Measurements from ENCODE around the gene MIPOL1. TPM values are rescaled to one million over a fixed set of nuclear protein-coding genes. Genes with fewer than 3 reads are reported as not detected.

Gene MIPOL1
- total and polyA plus RNA-seq, 2 donors (not counting 3 experiments of a cell fraction or from before 2014, with no cell fraction given): 3.4 to 33.5 TPM

- no peak for DNase-seq (ENCODE audit: low read depth, low spot score)
- no TSS peak for BruUV-seq (replicated peaks)
- no peaks in the 10 kb centered on the region for H4K20me1 ChIP-seq (replicated peaks; ENCODE audit: control insufficient read depth, extremely low read depth, insufficient read depth, low read length)
- H3K4me1 ChIP-seq (ENCODE audit: control insufficient read depth, extremely low read depth, insufficient read depth, low read length): peaks cover 4% of the 10 kb centered on the region
- ChIA-PET POLR2A (no interaction called here), CTCF (no interaction called here)
- no peak overlapping the region for H3K4me3 ChIP-seq (replicated peaks in 1 of 3; ENCODE audit: insufficient read depth in 1 of 3, low read depth in 1 of 3, low read length in 3 of 3)
- no peaks in the 10 kb centered on the region for H3K9me1 ChIP-seq (replicated peaks; ENCODE audit: control insufficient read depth, extremely low read depth, insufficient read depth, low read length)
- H2AFZ ChIP-seq (ENCODE audit: low read depth, low read length): no peak overlapping the region
- TF ChIP-seq EZH2 (IDR thresholded peaks at IDR 0.05; ENCODE audit: borderline replicate concordance, low read depth, low read length, severe bottlenecking) (no peak), GATA2 (IDR thresholded peaks at IDR 0.05; ENCODE audit: insufficient read depth, insufficient read length, low read depth, low read length) (no peak), FOS (IDR thresholded peaks at IDR 0.05; ENCODE audit: borderline replicate concordance, insufficient read depth, low read length) (no peak), POLR2AphosphoS5 (IDR thresholded peaks at IDR 0.05; ENCODE audit: insufficient read depth, low read depth, low read length) (no peak), POLR2A (IDR thresholded peaks at IDR 0.05; ENCODE audit: low read depth, low read length) (no peak), MYC (IDR thresholded peaks at IDR 0.05; ENCODE audit: low read depth, low read length) (no peak), JUN (IDR thresholded peaks at IDR 0.05; ENCODE audit: borderline replicate concordance, insufficient read depth, insufficient read length, low read depth) (no peak)
- TF ChIP-seq, protein P1, sequence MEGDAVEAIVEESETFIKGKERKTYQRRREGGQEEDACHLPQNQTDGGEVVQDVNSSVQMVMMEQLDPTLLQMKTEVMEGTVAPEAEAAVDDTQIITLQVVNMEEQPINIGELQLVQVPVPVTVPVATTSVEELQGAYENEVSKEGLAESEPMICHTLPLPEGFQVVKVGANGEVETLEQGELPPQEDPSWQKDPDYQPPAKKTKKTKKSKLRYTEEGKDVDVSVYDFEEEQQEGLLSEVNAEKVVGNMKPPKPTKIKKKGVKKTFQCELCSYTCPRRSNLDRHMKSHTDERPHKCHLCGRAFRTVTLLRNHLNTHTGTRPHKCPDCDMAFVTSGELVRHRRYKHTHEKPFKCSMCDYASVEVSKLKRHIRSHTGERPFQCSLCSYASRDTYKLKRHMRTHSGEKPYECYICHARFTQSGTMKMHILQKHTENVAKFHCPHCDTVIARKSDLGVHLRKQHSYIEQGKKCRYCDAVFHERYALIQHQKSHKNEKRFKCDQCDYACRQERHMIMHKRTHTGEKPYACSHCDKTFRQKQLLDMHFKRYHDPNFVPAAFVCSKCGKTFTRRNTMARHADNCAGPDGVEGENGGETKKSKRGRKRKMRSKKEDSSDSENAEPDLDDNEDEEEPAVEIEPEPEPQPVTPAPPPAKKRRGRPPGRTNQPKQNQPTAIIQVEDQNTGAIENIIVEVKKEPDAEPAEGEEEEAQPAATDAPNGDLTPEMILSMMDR (IDR thresholded peaks at IDR 0.05; ENCODE audit: extremely low read depth in 1 of 2, insufficient read depth in 1 of 2, low read depth in 1 of 2, low read length in 2 of 2): no peak
- TF ChIP-seq, protein P2, sequence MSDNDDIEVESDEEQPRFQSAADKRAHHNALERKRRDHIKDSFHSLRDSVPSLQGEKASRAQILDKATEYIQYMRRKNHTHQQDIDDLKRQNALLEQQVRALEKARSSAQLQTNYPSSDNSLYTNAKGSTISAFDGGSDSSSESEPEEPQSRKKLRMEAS (IDR thresholded peaks at IDR 0.05; ENCODE audit: insufficient read depth, insufficient read length): no peak
- H3K79me2 ChIP-seq (ENCODE audit: control insufficient read depth, insufficient read depth, low read length): no peaks in the 10 kb centered on the region
- intact Hi-C loops (cut with micrococcal nuclease) (no loop called here), dilution Hi-C loops (cut with MboI; ENCODE audit: extremely low pct_ligation_motif_present, low sequenced_read_pairs) (no loop called here)
- no peak for FAIRE-seq
- no peak overlapping the region for H3K4me2 ChIP-seq (ENCODE audit: insufficient read depth, low read length)
- no peak overlapping the region for H3K9ac ChIP-seq (replicated peaks; ENCODE audit: extremely low read depth, insufficient read depth, low read length)
- H3K27ac ChIP-seq (ENCODE audit: insufficient read depth, low read depth, low read length): no peak overlapping the region
- H3K27me3 ChIP-seq (ENCODE audit: control insufficient read depth in 2 of 2, insufficient read depth in 2 of 2, low read length in 2 of 2): no peaks in the 10 kb centered on the region
- no peaks in the 10 kb centered on the region for H3K36me3 ChIP-seq (ENCODE audit: control insufficient read depth in 2 of 2, extremely low read depth in 1 of 2, insufficient read depth in 2 of 2, low read length in 2 of 2)
- H3K9me3 ChIP-seq (replicated peaks; ENCODE audit: control insufficient read depth, insufficient read depth, low read length): no peaks in the 10 kb centered on the region
Observed at GRCh38 chr14:37550511-37550910, 352.8 kb downstream of the MIPOL1 start.
